HL-60/S4 treated with retinoic acid at 250 ng/mL for 4 days and 3 days (cell line): Measurements from ENCODE around the gene CPLANE1.
"Not testable (repeated sequence)": the region's sequence is repeated elsewhere in the genome, so short reads cannot be mapped to it uniquely, and the experiment has no call there.

ENCODE experiments used
- in situ Hi-C: fragments of 300-500 bp; cut with MboI; formaldehyde crosslinking; loops from 2 replicates; pipeline ENCODE4 v1.7.0; 2022; ENCODE audit warnings: low sequenced_read_pairs

The CPLANE1 gene

DNA sequence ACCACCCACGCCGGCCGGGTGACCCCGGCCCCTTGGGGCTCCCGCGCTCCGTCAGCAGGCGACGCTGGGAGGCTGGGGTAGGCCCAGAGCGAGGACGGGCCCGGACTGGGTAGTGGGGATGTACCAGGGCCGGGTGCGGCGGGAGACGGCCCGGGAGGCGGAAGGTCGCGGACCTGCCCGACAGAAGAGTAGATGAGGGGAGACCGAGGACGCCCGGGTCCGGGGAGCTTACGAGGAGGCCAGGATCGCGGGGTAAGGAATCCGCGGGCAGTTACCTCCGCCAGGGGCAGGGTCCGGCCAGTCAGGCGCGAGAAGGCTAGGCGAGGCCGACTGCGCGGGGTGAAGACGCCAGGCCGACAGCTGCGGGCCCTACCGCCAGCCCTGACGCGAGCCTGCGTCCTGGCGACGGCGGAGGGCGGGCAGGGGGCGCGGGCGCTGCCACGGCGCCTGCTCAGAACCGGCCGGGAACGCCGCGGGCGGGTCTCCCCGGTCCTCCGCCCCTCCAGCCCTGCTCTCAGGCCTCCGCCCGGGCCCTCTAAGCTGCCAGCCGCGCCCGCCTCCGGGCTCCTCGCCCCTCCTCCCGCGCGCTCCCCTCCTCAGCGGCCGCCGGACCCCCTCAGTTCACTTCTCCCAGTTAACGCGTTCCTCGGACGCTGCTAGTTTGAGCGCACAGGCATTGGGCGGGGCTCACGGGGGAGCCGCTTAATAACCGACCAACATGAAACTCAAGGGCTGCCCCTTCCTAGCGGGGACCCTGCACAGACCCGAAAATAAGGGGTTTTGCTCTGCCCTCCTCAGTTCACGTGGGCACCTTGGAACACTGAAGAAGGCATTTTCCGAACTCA is at the start of gene CPLANE1:
TSS of gene CPLANE1 (minus strand) at position 407 of the 845 bp plus-strand sequence. CDS start 1,678 bp downstream, outside the sequence.
- in situ Hi-C loops: no loop called here

DNA sequence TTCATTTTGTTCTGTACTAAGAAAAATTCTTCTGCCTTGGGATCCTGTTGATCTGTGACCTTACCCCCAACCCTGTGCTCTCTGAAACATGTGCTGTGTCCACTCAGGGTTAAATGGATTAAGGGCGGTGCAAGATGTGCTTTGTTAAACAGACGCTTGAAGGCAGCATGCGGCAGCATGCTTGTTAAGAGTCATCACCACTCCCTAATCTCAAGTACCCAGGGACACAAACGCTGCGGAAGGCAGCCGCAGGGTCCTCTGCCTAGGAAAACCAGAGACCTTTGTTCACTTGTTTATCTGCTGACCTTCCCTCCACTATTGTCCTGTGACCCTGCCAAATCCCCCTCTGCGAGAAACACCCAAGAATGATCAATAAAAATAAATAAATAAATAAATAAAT is 47.1 kb upstream of the CPLANE1 start:
- in situ Hi-C loops: not testable (repeated sequence)

DNA sequence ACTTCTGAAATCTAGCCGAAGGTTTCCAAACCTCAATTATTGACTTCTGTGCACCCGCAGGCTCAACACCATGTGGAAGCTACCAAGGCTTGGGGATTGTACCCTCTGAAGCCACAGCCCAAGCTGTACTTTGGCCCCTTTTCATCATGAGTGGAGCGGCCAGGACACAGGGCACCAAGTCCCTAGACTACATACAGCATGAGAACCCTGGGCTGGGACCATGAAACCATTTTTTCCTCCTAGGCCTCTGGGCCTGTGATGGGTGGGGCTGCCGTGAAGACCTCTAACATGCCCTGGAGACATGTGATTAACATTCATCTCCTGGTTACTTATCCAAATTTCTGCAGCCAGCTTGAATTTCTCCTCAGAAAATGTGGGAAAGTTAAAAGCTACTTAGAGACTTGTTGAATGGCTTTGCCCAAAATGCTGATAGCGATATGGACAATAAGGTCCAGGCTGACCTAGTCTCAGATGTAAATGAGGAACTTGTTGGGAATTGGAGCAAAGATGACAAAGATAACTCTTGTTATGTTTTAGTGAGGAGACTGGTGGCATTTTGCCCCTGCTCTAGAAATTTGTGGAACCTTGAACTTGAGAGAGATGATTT is 34.1 kb upstream of the CPLANE1 start:
- in situ Hi-C loops: no loop called here

DNA sequence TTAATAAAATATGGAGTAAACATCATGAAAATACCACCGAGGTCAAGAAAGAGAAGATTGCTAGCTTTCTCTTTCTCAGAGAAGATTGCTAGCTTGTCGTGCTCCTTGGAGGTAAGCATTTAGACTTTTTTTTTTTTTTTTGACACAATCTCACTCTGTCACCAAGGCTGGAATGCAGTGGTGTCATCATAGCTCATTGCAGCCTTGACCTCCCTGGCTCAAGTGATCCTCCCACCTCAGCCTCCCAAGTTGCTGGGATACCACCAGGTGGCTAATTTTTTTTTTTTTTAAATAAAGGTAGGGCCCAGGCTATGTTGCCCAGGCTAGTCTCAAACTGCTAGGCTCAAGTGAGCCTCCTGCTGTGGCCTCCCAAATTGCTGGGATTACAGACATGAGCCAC is 26.3 kb upstream of the CPLANE1 start:
- in situ Hi-C loops: no loop called here

DNA sequence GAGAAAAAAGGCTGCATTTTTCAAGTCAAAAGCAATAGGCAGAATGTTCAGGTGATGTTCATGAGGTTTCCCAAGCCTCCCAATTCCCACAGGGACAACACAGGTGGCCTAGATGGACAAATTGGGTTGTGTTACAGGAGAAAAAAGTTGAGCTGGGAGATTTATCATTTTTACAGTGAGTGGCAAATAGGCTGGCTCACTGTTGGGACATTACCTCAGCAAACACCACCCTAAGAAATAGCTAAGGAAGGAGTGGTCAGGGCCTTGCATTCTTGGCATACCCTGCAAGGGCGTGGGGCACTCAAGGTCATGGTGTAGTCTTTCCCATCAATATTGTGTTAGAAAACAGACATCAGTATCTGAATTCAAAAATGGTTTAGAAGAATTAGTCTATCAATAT is 23.3 kb upstream of the CPLANE1 start:
- in situ Hi-C loops: no loop called here

DNA sequence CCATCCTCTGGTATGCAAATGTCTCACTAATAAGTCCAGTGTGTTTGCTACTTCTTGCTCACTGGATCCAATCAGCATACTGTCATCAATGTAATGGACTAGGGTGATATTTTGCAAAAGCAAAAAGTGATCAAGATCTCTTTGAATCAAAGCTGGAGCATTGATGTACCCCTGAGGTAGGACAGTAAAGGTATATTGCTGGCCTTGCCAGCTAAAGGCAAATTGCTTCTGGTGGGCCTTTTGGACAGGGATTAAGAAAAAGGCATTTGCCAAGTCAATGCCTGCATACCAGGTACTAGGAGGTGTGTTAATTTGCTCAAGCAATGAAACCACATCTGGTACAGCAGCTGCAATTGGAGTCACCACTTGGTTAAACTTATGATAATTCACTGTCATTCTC is 18.9 kb upstream of the CPLANE1 start:
- in situ Hi-C loops: not testable (repeated sequence)

DNA sequence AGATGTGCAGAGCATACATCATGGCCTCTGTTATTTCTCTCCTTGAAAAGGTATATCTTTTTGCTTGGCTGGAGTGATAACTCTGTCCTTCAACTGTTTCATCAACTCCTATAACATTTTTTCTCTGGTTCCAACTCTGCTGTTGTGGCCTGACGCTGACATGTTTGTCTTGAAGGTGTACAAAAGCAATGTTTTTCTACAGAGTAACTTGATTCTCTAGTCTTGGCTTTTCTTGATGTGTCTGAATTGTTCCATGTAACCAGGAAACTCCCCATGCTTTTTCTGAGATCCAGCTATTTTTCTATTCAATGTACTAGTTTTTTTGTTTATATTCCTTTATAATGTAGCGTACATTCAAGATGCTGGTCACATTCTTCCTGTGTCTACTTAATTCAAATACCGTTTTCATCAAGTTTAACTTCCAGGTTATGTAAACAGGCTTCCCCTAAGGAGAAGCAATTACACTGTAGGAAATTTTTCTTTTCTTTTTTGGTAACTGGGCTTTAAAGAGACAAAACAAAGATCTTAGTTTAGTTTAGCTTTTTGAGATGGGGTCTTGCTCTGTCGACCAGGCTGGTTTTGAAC is 6.7 kb upstream of the CPLANE1 start:
- in situ Hi-C loops: no loop called here

DNA sequence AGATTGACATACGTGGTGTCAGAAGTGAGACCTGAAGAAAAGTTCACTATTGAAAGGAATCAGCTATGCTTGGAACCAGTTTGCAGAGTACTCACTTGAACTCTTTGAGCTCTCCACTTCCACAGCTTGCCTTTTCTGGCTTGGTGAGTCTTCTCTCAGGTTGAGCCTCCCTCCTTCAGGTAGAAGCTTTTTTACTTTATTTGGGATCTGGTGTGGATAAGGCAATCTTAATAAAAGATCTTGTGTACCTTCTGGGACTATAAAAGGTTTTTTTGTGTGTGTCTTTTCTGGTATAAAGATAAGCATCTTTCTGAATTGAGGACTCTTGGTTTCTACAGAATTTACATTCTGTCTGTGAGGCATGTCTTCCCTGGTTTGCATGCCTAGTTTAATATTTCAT is 5.4 kb upstream of the CPLANE1 start:
- in situ Hi-C loops: no loop called here

DNA sequence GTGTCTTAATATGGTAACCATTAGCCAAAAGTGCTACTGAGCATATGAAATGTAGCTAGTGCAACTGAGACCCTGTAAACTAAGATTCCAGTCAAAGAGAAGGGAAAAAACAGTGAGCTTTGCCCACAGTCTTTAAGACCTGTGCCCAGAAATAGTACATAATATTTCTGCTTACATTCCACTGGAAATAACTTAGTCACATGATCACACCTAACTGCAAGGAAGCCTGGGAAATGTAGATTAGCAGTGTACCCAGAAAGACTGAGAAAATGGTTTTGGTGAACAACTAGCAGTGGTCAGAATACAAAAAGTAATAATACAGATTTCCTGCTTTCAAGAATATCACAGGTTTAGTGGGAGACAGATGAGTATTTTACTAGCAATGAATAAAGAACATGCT is 2.5 kb upstream of the CPLANE1 start:
- in situ Hi-C loops: no loop called here

DNA sequence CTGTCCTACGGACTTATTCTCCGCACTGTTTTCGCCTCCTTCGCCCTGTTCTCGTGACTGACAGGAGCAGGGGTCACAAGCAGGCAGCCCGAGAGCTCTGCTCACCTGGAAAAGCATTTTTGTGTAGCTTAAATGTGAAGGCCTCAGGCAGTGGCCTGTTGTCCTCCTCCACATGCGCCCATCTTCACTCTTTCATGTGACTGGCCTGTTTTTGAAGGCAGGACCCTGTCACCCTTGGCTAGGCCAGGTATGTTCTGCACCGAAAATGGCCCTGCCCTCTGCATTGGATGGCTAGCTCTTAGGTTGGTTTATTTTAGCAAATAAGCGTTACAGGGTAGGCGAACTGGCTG is 614 bp upstream of the CPLANE1 start:
- in situ Hi-C loops: no loop called here

DNA sequence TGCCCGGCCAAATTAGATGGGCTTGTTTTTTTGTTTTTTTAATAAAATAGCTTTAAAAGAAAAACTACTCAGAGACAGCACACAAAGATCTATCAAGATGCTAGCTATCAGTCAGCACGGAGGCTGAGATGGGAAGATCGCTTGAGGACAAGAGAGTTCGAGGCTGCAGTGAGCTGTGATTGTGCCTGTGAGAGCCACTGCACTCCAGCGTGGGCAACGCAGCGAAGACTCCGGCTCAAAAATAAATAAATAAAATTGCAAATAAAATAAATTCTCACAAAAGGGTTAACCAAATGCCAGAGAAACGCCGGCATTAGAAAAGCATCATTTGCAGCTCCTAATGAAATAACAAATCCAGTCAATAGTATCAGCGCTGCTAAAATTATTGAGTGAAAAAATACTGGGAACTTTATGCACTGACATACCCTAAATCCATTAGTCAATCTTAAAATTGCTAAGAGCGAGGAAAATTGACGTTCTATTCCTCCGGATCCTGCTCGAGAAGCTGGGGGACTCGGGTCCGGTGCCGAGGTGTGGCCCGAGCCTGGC is 681 bp downstream of the CPLANE1 start:
- in situ Hi-C loops: no loop called here

DNA sequence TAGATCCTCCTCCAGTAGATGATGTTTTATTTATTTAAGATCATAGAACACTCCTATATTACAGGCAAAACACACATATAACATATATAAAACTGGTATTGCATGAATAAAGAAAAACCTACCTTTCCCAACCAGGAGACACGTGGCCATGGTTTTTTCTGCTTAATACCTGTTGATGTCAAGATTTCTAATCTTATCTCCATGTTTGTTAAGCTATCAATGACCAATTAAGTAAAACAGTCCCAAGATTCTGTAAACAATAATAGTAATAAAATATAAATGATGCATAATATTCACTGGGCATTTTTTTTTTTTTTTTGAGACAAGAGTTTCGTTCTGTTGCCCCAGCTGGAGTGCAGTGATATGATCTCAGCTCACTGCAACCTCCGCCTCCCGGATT is 1.7 kb downstream of the CPLANE1 start:
- in situ Hi-C loops: no loop called here

DNA sequence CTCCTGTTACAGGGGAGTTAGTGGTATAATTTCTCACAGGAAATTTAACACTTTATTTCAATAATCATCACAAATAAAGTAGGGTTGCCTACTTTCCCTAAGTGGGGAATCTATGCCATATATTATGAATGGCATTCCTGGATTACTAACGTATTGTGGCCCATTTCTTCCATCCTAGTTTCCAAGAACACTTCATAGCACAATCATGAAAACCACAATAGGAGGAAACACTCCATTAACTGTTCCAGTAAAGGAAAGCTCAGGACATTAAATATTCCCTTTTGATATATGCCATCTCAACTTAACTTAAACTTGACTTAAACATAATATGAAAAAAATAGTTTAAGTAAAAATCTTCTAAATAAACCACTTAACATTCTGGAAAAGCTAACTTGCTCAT is 2.1 kb downstream of the CPLANE1 start:
- in situ Hi-C loops: no loop called here

DNA sequence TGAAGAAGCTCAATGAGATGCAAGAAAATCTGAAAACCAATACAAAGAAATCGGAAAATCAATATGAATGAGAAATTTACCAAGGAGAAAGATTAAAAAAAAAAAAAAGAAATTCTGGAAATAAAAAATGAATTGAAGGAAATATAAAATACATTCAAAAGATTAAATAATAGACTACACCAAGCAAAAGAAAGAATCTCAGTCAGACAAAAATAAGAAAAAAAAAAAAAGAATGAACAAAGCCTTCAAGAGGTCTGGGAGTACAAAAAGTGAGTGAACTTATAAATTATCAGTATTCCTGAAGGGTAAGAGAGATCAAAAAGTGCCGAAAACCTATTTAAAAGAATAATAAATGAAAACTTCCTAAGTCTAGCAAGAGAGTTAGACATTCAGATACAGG is 14.9 kb downstream of the CPLANE1 start:
- in situ Hi-C loops: no loop called here

DNA sequence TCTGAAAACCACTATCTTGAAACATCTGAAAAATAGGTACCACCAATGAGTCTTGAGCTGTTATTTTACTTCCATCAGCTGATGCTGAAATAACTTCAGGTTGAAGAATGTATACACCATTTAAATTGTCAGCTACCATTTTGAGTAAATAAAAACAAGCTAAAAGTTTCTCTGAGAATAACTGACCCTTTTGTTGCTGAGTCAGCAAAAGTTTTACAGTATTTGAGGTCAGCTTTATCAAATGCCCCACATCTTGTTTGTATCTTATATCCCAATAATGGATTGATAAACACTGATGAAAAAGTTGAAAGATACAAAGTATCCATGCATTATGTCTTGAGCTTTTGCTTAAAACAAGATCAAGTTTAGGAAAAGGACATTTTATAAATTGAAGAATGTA is 22.8 kb downstream of the CPLANE1 start:
- in situ Hi-C loops: no loop called here

DNA sequence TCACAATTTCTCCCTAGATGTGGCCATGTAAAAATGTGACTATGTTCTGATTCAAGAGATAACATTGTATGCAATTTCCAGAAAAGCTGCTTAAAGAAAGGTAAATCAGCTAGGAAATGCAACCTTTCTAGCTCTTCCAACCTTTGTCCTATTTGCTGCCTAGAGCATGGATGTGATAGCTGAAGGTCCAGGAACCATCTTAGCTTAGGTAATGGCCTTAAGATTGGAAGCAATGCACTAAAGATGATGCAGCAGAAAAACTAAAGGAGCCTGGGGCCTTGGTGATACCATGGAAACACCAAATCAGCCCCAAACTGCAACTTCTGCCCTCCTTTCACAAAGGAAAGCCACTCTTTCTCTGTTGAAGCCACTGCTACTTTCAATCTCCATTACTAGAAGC is 27.0 kb downstream of the CPLANE1 start:
- in situ Hi-C loops: no loop called here

DNA sequence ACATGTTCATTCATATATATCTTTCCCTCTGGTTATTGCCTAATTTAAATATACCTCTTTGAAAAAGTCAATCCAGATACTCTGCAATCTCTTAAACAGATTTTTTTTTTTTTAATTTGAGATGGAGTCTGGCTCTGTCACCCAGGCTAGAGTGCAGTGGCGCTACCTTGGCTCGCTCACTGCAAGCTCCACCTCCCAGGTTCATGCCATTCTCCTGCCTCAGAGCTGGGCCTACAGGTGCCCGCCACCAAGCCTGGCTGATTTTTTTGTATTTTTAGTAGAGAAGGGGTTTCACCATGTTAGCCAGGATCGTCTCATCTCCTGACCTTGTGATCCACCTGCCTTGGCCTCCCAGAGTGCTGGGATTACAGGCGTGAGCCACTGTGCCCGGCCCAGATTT is 28.8 kb downstream of the CPLANE1 start:
- in situ Hi-C loops: not testable (repeated sequence)

DNA sequence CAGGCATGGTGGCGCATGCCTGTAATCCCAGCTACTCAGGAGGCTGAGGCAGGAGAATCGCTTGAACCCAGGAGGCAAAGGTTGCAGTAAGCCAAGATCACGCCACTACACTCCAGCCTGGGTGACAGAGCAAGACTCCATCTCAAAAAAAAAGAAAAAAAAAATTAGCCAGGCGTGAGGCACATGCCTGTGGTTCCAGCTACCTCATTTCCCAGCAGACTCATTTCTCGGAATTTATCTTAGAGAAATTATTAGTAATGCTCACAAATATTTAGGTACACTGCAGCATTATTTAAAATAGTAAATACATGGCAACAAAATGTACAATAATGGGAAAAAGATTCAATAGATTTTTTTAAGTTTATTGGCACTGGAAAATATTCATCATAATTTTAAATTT is 29.8 kb downstream of the CPLANE1 start:
- in situ Hi-C loops: not testable (repeated sequence)

DNA sequence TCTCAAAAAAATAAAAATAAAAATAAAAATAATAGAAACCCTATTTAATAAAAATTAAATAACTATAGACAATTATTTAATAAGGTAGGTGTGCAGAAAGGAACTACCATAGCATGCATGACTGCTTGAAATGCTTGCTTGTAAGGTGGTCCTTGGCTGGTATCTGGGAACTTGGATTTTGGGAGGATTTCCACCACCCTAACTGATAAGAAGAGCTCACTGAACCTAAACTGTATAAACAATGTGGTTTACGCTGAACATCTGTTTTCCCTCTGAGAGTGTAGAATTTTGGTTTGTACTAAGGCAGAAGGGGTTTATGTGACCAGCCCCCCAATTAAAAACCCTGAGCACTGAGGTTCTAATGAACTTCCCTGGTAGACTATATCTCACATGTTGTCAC is 31.2 kb downstream of the CPLANE1 start:
- in situ Hi-C loops: no loop called here

DNA sequence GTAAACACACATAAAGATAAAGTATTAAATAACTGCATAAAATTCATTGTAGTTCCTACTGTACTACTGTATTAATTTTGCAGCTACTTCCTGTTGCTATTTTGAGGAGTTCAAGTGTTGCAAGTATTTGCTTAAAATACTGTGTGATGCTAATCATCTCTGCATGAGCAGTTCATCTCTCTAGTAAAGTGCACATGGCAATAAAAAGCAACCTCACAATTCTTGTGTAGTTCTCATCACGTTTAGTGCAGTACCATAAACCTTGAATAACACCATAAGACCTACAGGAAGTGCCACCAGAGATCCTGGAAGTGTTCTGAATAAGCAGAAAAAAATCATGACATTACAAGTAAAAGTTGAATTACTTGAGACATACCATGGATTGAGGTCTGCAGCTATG is 34.6 kb downstream of the CPLANE1 start:
- in situ Hi-C loops: no loop called here

DNA sequence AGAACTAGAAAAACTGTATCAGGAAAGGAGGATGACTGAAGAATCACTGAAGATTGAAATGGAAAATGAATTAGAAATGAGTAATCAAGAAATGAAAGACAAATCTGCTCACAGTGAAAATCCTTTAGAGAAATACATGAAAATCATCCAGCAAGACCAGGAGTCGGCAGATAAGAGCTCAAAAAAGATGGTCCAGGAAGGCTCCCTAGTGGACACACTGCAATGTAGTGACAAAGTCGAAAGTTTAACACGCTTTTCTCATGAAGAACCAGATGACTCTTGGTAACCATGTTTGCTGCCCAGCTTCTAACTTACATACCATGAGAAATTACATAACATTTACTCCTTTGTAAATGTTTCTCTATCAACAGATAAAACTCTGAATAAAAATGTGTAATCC is 37.1 kb downstream of the CPLANE1 start:
- in situ Hi-C loops: no loop called here

DNA sequence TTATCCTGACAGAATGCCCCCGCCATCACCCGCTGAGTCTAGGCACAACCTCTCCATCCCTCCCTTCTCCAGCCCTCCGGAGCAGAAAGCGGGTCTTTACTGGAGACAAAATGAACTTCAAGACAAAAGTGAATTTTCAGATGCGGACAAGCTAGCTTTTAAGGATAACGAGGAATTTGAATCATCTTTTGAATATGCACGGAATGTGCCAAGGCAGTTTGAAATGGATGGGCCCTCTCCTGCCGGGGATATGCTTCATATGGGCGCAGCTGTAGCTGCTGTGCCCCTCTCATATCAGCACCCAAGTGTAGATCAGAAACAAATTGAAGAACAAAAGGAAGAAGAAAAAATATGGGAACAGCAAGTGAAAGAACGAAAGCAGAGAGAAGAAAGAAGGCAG is 37.5 kb downstream of the CPLANE1 start:
- in situ Hi-C loops: no loop called here
